ENCODE results near the gene ATAD3C. TPM values are rescaled to one million over a fixed set of nuclear protein-coding genes. Genes with fewer than 3 reads are reported as not detected.
"Not testable (repeated sequence)": the region's sequence is repeated elsewhere in the genome, so short reads cannot be mapped to it uniquely, and the experiment has no call there.

The ATAD3C gene
- total and polyA plus RNA-seq, 12 donors, result under 0.01 to 1.4 (median 0.69) TPM; not detected in 3

DNA sequence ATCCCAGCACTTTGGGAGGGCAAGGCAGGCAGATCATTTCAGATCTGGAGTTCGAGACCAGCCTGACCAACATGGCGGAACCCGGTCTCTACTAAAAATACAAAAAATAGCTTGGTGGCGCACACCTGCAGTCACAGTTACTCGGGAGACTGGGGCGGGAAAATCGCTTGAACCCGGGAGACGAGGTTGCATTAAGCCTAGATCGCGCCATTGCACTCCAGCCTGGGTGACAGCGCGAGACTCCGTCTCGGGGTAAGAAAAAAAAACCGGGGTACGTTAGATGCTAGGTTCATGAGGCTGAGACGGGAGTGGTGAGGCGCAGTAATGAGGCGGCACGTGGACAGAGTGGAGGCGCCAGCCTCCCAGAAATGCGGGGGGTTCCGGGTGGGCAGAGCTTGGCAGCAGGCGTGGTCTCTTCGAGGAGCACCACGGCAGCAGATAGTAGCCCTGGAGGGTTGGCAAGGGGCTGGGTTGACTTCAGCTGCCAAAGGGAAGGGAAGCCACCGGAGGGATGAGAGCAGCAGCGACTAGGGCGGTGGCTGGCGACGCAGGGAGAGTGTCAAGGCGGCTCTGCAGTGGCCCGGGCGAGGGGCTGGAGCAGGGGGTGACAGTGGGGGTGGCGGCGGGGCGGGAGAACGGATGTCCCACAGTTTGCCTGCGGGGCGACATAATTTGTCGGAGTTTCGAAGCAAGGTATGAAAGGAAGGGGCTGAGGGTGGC, 43.2 kb upstream of the ATAD3C start:
- WGBS, 4 donors, result 36 to 41% (median 40%) methylated on average over 38 to 43 of the region's 43 CpGs
- TF ChIP-seq, protein P1, sequence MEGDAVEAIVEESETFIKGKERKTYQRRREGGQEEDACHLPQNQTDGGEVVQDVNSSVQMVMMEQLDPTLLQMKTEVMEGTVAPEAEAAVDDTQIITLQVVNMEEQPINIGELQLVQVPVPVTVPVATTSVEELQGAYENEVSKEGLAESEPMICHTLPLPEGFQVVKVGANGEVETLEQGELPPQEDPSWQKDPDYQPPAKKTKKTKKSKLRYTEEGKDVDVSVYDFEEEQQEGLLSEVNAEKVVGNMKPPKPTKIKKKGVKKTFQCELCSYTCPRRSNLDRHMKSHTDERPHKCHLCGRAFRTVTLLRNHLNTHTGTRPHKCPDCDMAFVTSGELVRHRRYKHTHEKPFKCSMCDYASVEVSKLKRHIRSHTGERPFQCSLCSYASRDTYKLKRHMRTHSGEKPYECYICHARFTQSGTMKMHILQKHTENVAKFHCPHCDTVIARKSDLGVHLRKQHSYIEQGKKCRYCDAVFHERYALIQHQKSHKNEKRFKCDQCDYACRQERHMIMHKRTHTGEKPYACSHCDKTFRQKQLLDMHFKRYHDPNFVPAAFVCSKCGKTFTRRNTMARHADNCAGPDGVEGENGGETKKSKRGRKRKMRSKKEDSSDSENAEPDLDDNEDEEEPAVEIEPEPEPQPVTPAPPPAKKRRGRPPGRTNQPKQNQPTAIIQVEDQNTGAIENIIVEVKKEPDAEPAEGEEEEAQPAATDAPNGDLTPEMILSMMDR (IDR thresholded peaks at IDR 0.05), result no peak
- Histone ChIP-seq H3K4me3 (peak overlapping the region; percentile 73 to 96 (median 86)), H3K9me3 (replicated peaks in 1 of 3) (no peaks in the 10 kb centered on the region), H3K36me3 (replicated peaks in 1 of 2) (peaks cover 0 to 46% of the 10 kb centered on the region in 2 donors), H3K27ac (peak overlapping the region in 4 of 5 donors; percentile 69 to 90 (median 83)), H3K4me1 (replicated peaks in 1 of 2) (peaks cover 13 to 24% of the 10 kb centered on the region in 2 donors), H3K27me3 (no peaks in the 10 kb centered on the region)
- DNase-seq, result peak in 1 of 7 donors; percentile 19
- intact Hi-C loops (cut with DNase I), result no loop called here

DNA sequence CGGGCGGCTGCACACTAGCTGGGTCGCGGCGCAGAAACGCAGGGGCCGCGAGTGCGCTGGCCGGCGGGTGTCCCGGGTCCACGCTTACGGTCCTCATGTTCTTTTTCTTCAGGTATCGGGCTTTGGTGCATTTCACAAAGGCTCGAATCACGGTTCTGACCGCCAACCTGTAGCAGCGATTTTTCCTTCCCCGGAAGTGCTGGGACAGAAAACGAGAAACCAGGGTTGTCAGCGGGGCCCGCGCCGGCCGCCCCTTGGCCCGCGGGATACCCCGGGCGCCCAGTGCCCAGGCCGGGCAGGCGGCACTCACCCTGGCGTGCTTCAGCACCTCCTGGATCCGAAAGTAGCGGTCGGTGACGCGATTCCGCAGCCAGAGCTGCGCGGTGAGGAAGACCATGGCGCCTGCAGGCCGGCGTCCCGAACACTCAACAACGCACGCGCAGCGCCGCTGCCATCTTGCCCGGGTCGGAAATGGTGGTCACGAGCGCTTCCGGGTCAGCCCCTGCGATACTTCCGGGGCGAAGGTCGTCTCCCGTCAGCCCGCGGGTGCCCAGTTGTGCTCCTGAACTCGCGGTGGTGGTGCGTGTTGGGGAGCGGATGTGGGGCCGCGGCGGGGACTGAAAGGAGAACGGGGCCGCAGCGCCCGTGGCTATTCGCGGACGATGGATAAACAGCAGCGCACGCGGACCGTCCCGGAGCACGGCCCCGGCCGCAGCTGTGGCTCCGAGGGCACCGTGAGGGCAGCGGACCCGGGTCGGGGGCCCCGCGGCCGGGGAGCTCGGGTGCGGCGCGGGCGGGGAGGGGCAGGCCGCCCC, 42.5 kb upstream of the ATAD3C start, which contains the start of gene MRPL20:
Gene MRPL20, minus strand, starts transcription at position 473 of the 815 bp plus-strand sequence. Its CDS starts 76 bp downstream, at position 397.
- Histone ChIP-seq H3K36me3 (replicated peaks in 1 of 2) (peaks cover 0 to 38% of the 10 kb centered on the region in 2 donors), H3K4me3 (peak within 1 kb of the TSS; percentile 73 to 96 (median 86)), H3K4me1 (replicated peaks in 1 of 2) (peaks cover 13 to 24% of the 10 kb centered on the region in 2 donors), H3K27me3 (no peaks in the 10 kb centered on the region), H3K27ac (peak within 1 kb of the TSS; percentile 46 to 90 (median 77)), H3K9me3 (replicated peaks in 1 of 3) (no peaks in the 10 kb centered on the region)
- DNase-seq, result peak; percentile 92 to 97 (median 95)
- 0 to 1% (median 1%) methylated on average over 31 to 98 of the region's 98 CpGs for WGBS, 4 donors
- intact Hi-C loops (cut with DNase I), result no loop called here
- TF ChIP-seq POLR2A (IDR thresholded peaks at IDR 0.05), result peak; percentile 71 to 84
- TF ChIP-seq, protein P1 (IDR thresholded peaks at IDR 0.05), result no peak

DNA sequence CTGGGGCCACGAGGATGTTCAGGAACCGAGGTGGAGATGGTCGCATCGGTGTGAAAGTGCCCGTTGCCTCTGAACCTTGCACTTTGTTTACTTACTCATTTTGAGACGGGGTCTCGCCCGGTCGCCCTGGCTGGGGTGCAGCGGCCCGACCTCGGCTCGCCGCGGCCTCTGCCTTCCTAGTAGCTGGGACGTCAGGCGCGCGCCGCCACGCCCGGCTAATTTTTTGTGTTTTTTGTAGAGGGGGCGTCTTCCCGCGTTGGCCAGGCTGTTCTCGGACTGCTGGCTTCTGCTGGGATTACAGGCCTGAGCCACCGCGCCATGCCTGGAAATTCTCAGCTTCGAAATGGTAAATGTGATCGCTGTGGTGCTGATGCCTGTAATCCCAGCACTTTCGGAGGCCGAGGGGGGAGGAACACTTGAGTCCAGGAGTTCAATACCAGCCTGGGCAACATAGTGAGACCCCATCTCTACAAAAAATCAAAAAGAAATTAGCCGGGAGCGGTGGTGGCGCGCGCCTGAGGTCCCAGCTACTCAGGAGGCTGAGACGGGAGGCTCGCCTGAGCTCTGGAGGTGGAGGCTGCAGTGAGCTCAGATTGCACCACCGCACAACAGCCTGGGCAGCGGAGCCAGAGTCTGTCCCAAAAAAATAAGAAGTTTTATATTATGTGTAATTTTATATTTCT, 41.7 kb upstream of the ATAD3C start:
- H3K4me3 ChIP-seq, result peak overlapping the region; percentile 73 to 96 (median 86)
- H3K27me3 ChIP-seq, result no peaks in the 10 kb centered on the region
- peak overlapping the region; percentile 46 to 90 (median 77) for H3K27ac ChIP-seq
- peaks cover 13 to 24% of the 10 kb centered on the region in 2 donors for H3K4me1 ChIP-seq (replicated peaks in 1 of 2)
- peaks cover 0 to 31% of the 10 kb centered on the region in 2 donors for H3K36me3 ChIP-seq (replicated peaks in 1 of 2)
- no peaks in the 10 kb centered on the region for H3K9me3 ChIP-seq (replicated peaks in 1 of 3)
- peak in 2 of 7 donors; percentile 44 to 62 for DNase-seq
- TF ChIP-seq, protein P1 (IDR thresholded peaks at IDR 0.05), result peak in 2 of 6 experiments; percentile 21 to 38
- no peak for TF ChIP-seq POLR2A (IDR thresholded peaks at IDR 0.05)
- 8 to 17% (median 12%) methylated on average over 25 to 41 of the region's 41 CpGs for whole genome bisulfite sequencing, 4 donors
- intact Hi-C loops (cut with DNase I), result no loop called here

DNA sequence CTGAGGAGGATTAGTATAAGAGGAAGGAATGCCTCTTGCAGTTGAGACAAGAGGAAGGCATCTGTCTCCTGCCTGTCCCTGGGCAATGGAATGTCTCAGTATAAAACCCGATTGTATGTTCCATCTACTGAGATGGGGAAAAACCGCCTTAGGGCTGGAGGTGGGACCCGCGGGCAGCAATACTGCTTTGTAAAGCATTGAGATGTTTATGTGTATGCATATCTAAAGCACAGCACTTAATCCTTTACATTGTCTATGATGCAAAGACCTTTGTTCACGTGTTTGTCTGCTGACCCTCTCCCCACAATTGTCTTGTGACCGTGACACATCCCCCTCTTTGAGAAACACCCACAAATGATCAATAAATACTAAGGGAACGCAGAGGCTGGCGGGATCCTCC, 39.3 kb upstream of the ATAD3C start:
- H3K4me3 ChIP-seq; H3K27ac ChIP-seq; H3K36me3 ChIP-seq (replicated peaks in 1 of 2); H3K9me3 ChIP-seq (replicated peaks in 1 of 3); intact Hi-C loops (cut with DNase I); H3K27me3 ChIP-seq; DNase-seq: not testable (repeated sequence)
- 69 to 77% (median 72%) methylated on average over 8 of the region's 8 CpGs for WGBS, 4 donors
- peaks cover 13 to 24% of the 10 kb centered on the region in 2 donors for H3K4me1 ChIP-seq (replicated peaks in 1 of 2)

Data from adrenal gland (tissue), 12 donors.